Upper lobe of left lung (tissue), 4 donors: ENCODE measurements around the gene SLC10A7.

Source experiments
- EP300 ChIP-seq, 4 donors: sonication (generic); formaldehyde crosslinking; IDR thresholded peaks; one replicate each; pipeline ENCODE4 v1.5.1; 2017; ENCODE audit warnings: antibody characterized with exemption in 4 of 4, control low read depth in 2 of 4
- POLR2AphosphoS5 ChIP-seq, 2 donors: sonication (generic); formaldehyde crosslinking; IDR thresholded peaks; one replicate each; pipeline ENCODE4 v1.5.1; 2017; ENCODE audit warnings: antibody characterized with exemption in 2 of 2
- TF ChIP-seq, protein P1 (sequence below), 6 experiments: fragments of 450-650 bp in 4 of 6; fragments of 200-600 bp in 2 of 6; sonication (generic) in 2 of 6; IDR thresholded peaks; one replicate each; pipeline ENCODE4 v1.5.1; 2016 to 2019; ENCODE audit warnings: antibody characterized with exemption in 6 of 6

DNA sequence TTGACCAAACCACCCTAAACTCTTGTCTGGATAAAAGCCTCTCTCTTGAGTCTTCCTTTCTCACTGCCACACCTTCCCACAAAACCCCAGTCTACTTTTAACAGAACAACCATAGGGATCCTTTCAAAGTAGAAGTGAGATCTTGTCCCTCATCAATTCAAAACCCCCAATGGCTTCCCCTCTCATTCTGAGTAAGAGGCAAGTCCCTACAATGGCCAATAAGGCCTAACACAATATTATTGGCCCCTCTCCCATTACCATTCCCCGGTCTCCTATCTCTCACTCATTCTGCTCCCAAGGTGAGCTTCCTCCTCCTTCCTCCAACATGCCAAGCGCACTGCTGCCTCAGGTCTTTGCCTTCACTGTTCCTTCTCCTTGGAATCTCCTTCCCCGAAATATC, 250.3 kb downstream of the SLC10A7 start:
- TF ChIP-seq, protein P1, sequence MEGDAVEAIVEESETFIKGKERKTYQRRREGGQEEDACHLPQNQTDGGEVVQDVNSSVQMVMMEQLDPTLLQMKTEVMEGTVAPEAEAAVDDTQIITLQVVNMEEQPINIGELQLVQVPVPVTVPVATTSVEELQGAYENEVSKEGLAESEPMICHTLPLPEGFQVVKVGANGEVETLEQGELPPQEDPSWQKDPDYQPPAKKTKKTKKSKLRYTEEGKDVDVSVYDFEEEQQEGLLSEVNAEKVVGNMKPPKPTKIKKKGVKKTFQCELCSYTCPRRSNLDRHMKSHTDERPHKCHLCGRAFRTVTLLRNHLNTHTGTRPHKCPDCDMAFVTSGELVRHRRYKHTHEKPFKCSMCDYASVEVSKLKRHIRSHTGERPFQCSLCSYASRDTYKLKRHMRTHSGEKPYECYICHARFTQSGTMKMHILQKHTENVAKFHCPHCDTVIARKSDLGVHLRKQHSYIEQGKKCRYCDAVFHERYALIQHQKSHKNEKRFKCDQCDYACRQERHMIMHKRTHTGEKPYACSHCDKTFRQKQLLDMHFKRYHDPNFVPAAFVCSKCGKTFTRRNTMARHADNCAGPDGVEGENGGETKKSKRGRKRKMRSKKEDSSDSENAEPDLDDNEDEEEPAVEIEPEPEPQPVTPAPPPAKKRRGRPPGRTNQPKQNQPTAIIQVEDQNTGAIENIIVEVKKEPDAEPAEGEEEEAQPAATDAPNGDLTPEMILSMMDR (IDR thresholded peaks at IDR 0.05): no peak
- no peak for TF ChIP-seq EP300 (IDR thresholded peaks at IDR 0.05)
- TF ChIP-seq POLR2AphosphoS5 (IDR thresholded peaks at IDR 0.05): no peak
